Esophagus squamous epithelium (tissue), 4 donors: ENCODE results near the gene HSFX2.
"Not testable (repeated sequence)": the region's sequence is repeated elsewhere in the genome, so short reads cannot be mapped to it uniquely, and the experiment has no call there.

ENCODE experiments used
- CTCF ChIP-seq, 6 experiments: fragments of 450-650 bp in 4 of 6; fragments of 200-600 bp in 2 of 6; sonication (generic) in 2 of 6; IDR thresholded peaks; one replicate each; pipeline ENCODE4 v1.5.1; 2016 to 2019; ENCODE audit warnings: antibody characterized with exemption in 6 of 6, mild to moderate bottlenecking in 4 of 6, moderate library complexity in 4 of 6
- POLR2A ChIP-seq, 4 donors: fragments of 450-650 bp; IDR thresholded peaks; one replicate each; pipeline ENCODE4 v1.6.1; 2017; ENCODE audit warnings: antibody characterized with exemption in 4 of 4, mild to moderate bottlenecking in 4 of 4, moderate library complexity in 3 of 4

DNA sequence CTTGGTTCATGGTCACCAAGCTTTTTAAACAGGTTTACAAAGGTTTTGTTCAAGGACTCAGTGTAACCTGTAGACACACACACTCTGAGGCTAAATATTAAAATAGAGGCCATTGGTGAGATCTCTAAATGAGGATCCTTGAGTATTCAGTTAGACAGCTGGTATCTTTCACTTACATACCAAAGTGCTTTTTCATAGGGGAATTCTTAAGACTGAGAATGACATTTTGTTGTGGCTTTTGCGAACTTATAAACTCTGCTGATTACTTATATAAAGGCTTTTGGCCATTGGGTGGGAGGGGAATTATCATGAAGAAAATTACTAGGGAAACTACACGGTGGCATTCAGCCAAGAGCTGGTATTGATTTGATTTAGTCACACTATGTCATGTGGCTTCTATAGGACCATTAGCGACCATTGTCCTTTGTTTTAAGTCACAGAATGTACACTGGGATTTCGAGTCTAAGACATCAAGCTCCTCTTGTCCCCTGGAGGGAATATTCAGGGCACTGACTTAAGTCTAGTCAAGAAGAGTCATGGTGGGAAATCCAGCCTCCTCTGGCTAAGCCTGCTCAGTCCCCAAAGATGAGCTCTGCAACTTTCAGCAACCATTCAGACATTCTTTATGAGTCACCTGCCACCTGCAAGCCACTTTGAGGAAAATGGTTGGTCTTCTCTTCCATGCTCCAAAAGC, 43.7 kb downstream of the HSFX2 start:
- TF ChIP-seq CTCF, POLR2A (IDR thresholded peaks at IDR 0.05): not testable (repeated sequence)
